Activated CD8-positive, alpha-beta memory T cell treated with anti-CD3 and anti-CD28 coated beads, Interleukin-2, amount 50 U/mL, for 24 hours (primary cell): Measurements from ENCODE around the gene FRAS1.
"Not testable (repeated sequence)": the region's sequence is repeated elsewhere in the genome, so short reads cannot be mapped to it uniquely, and the experiment has no call there.

Source experiments
- DNase-seq: peaks from one replicate; pipeline ENCODE4 v3.0.0-alpha.2; 2020; ENCODE audit errors: extremely low read depth

The FRAS1 gene

GRCh38 chr4:78165758-78166157, 108.6 kb downstream of the FRAS1 start:
- DNase-seq = no peak

DNA sequence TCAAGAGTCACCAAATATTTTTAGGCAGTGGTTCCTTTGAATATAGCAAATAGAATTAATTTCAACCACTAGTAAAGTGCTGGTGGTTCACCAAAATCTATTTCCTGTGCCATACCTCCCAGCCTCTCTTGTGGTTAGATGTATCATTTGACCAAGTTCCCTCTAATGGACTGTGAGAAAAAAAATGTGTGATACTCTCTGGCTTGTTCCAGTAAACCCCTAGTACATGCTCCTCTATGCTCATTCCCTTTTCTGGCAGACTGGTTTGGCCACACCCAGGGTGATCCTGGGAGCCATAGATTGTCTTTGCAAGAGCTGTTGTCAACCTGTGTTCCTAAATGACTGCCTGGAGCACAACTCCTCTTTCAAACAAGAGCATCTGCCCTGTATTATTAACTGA, 109.5 kb downstream of the FRAS1 start:
- no peak for DNase-seq

- no peak for DNase-seq
These were observed 110.4 kb downstream of the FRAS1 start for GRCh38 chr4:78167510-78167909.

DNA sequence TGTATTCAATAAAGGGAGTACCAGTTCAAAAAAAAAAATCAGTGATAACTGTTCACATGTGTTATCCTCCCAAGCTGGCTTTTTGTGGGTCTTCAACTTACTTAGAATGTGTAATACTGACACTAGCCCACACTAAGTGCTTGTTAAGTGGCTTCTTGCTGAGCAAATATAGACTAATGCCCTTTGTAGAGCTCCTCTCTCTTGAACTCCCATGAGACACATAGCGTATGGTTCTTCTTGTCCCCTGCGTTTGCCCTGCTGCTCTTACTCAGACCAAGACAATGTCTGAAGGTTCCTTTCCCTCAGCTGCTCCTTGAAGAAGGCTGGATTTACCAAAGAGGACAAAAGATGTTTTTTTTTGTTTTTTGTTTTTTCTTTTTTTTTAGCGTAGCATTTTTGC, 110.9 kb downstream of the FRAS1 start:
- no peak for DNase-seq

GRCh38 chr4:78169728-78170127, 112.6 kb downstream of the FRAS1 start:
- DNase-seq = no peak

DNA sequence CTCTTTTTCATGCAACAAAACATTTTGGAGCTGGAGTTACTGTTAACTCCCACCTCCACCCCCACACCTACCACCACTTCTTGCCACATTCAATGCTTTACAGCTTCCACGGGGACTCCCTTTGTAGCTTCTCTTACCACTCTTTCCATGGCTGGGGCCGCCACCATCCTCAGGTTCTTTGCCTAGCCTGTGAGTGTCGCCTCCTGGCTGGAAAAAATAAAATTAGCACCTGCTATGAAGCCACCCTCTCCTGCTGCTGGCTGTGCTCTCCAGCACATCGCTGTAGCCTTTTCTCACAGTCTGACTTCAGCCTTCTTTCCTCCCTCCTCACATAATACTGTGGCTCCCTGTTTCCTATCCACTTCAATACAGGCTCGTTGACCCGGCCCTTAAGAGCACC, 114.4 kb downstream of the FRAS1 start:
- no peak for DNase-seq

DNA sequence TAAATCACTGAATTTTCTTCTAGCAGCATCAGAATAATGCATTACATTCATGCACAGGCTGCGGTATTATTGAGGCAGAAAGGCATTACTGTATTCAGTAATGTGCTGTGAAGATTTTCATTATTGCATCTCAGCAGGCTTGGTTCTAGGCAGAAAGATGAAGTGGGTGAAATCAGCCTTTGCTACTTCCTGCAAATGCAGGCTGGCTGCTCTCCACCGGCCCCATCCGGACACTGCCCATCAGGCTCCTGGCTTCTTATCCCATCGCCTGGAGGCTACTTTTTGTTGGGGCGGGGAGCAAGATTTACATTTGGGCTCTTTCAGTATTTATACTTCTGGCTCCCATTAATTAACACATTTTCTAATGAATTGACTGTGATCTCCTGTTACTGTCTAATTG, 117.8 kb downstream of the FRAS1 start:
- DNase-seq = no peak

- DNase-seq = no peak
These were observed 122.1 kb downstream of the FRAS1 start for GRCh38 chr4:78179196-78179595.

GRCh38 chr4:78181681-78182234, 124.6 kb downstream of the FRAS1 start:
- not testable (repeated sequence) for DNase-seq

GRCh38 chr4:78184584-78184983, 127.5 kb downstream of the FRAS1 start:
- no peak for DNase-seq

DNA sequence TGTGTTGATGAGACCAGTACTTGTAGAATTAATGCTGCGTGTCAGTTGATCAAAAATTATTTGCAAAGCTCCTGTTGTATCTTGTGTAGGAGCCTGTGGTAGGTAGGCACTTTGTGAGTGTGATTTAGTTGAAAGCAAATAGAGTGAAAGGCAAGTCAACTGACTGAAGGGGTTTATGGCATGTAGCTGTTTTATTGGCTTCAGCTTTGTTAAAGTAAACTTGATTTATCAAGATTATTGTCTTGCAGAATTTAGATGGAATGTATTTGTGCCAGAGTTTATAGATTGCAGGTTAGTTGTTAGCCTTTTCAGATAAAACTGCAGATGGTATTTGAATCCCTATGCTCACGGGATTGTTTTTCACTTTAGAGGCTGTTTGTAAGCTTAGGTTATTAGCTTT, 128.0 kb downstream of the FRAS1 start:
- no peak for DNase-seq

DNA sequence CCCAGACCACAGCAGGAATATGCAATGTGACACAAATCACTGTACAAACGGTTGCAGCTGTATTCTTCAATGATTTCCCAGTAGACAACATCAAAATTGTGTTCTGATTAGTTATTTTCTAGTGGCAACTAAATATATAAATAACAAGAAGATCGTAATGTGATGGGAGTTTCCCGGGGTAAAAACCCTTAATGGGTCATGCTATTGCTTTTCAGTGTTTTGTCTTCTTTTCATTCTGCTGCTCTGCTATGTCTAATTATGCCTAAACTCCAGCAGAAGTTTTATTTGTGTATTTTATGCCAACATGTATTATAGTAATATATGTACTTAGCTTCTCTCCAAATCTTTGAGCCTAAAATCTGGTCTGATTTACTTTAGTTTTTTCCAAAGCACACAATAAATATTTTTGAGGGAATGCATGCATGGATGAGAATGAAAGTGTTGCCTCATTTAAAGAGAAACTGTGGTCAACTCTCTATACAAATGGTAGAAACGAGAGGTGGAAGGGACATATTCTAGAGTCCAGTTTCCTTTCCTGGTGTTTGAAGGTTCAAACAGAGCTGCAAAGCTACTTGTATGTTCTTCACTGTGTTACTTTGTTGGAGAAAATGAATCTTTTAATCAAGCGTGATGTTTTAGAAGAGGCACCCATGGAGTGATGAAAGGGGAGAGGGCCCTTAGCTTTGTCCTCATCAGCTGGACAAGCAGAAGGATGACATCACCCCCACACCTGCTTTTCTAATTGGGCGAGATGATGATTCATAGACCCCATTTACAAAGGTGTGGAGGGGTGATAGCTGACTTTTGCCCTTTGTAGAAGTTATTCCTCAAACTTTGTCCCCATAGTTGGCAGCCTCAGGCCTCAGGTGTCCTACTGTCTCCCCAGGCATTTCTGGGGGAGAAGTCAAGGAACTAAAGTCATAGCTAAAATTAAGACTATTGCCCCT, 129.7 kb downstream of the FRAS1 start:
- DNase-seq = no peak

GRCh38 chr4:78190068-78190467, 132.9 kb downstream of the FRAS1 start:
- DNase-seq = no peak

DNA sequence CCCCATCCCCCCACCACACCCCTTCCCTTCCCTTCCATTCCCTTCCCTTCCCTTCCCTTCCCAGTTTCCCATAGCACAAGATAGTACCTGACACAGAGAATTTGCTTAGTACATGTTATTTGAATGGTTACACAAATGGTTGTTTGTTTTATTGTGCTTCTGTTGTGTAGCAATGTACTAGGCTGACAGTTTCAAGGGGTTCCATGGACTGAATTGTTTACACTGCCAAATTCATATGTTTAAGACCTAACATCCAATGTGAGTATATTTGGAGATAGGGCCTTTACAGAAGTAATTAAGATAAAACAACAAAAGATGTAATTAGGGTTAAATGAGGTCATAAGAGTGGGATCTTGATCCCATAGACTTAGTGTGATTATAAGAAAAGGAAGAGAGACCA, 133.5 kb downstream of the FRAS1 start:
- DNase-seq = no peak

GRCh38 chr4:78197947-78198346, 140.8 kb downstream of the FRAS1 start:
- no peak for DNase-seq

DNA sequence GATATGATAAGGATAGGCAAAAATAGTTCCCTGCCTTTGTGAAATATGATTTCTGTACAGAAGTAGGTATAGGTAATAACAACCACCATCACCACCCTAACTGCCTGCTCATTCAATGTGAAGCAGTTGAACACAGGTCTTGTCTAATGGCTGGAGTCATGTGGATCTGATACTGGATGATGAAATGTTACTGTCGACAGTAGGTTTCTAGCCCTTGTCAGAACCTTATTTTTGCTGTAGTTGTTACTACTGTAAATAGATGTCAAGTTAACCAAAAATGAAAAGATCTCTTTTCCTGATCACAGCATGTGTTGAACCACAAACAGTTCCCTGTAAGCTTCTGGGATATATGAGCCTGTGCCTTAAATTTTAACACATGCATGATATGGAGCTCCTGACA, 142.9 kb downstream of the FRAS1 start:
- no peak for DNase-seq

- DNase-seq = no peak
These were observed 143.8 kb downstream of the FRAS1 start for GRCh38 chr4:78200949-78201348.

- DNase-seq = no peak
These were observed 147.1 kb downstream of the FRAS1 start for GRCh38 chr4:78204176-78204575.

- DNase-seq = no peak
These were observed 148.5 kb downstream of the FRAS1 start for GRCh38 chr4:78205591-78205990.

- DNase-seq = no peak
These were observed 150.4 kb downstream of the FRAS1 start for GRCh38 chr4:78207541-78207940.

- no peak for DNase-seq
These were observed 150.8 kb downstream of the FRAS1 start for GRCh38 chr4:78207951-78208350.

DNA sequence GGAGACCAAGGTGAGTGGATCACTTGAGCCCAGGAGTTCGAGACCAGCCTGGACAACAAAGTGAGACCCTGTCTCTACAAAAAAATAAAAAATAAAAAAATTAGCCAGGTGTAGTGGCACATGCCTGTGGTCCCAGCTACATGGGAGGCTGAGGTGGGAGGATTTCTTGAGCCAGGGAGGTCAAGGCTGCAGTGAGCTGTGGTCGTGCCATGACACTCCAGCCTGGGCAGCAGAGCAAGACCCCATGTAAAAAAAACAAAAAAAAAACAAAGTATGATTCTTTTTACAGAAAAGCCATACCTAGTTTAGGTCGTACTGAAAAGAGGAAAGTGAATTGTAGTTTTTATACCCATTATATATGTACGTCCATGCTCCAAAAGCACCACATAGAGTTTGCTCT, 151.8 kb downstream of the FRAS1 start:
- DNase-seq = not testable (repeated sequence)

GRCh38 chr4:78210694-78211410, 153.7 kb downstream of the FRAS1 start:
- no peak for DNase-seq
